DND-41 (cell line): ENCODE measurements around the gene ASB1.

Experiments
- ATAC-seq: fragments of 200-7000 bp; cut with Tn5 transposase; 3 replicates; pipeline ENCODE4 v1.9.1; 2021; ENCODE audit warnings: low read depth; ENCODE audit not compliant: insufficient read depth
- DNase-seq: peaks from one replicate; pipeline ENCODE4 v3.0.0-alpha.2; 2020
- H2AFZ ChIP-seq: 2 replicates; pipeline ENCODE4 v1.6.0; 2012; ENCODE audit warnings: low read depth, low read length
- H3K27ac ChIP-seq: 2 replicates; pipeline ENCODE4 v1.5.1; 2012; ENCODE audit warnings: low read length, inconsistent platforms
- H3K27me3 ChIP-seq: fragments of 200-600 bp; sonication (generic); 2 replicates; pipeline ENCODE4 v1.6.0; 2012; ENCODE audit warnings: low read length, mild to moderate bottlenecking, inconsistent platforms; ENCODE audit not compliant: insufficient read depth, poor library complexity
- H3K36me3 ChIP-seq: 2 replicates; pipeline ENCODE4 v1.5.1; 2012; ENCODE audit warnings: low read length, inconsistent platforms; ENCODE audit not compliant: insufficient read depth
- H3K4me1 ChIP-seq: 2 replicates; pipeline ENCODE4 v1.5.1; 2012; ENCODE audit warnings: mild to moderate bottlenecking, low read length; ENCODE audit not compliant: insufficient read depth
- H3K4me2 ChIP-seq: 2 replicates; pipeline ENCODE4 v1.6.0; 2012; ENCODE audit warnings: mild to moderate bottlenecking, moderate library complexity, low read length, inconsistent platforms; ENCODE audit not compliant: insufficient read depth
- H3K4me3 ChIP-seq, 2 experiments: fragments of 200-600 bp in 1 of 2; shearing (Covaris generic) in 1 of 2; 2 replicates each; pipeline ENCODE4 v1.5.1; 2012 to 2016; ENCODE audit warnings: inconsistent platforms in 2 of 2, low read length in 2 of 2, mild to moderate bottlenecking in 2 of 2, low read depth in 1 of 2, moderate library complexity in 1 of 2
- H3K79me2 ChIP-seq: 2 replicates; pipeline ENCODE4 v1.6.0; 2012; ENCODE audit warnings: low read length, inconsistent platforms; ENCODE audit not compliant: insufficient read depth
- H3K9ac ChIP-seq: 2 replicates; pipeline ENCODE4 v1.6.0; 2012; ENCODE audit warnings: low read depth, mild to moderate bottlenecking, inconsistent platforms, low read length, moderate library complexity
- H3K9me3 ChIP-seq: 2 replicates; pipeline ENCODE4 v1.5.1; 2012; ENCODE audit warnings: low read length, moderate library complexity, mild to moderate bottlenecking, inconsistent platforms; ENCODE audit not compliant: insufficient read depth, severe bottlenecking
- H4K20me1 ChIP-seq: 2 replicates; pipeline ENCODE4 v1.6.0; 2012; ENCODE audit warnings: low read length; ENCODE audit not compliant: insufficient read depth
- EZH2 ChIP-seq: IDR thresholded peaks from 3 replicates; pipeline ENCODE4 v1.6.1; 2012; ENCODE audit warnings: borderline replicate concordance, low read depth, mild to moderate bottlenecking, moderate library complexity, low read length, inconsistent platforms; ENCODE audit not compliant: severe bottlenecking
- TF ChIP-seq, protein P1 (sequence below): IDR thresholded peaks from 2 replicates; pipeline ENCODE4 v1.5.1; 2012; ENCODE audit warnings: borderline replicate concordance, low read length, moderate library complexity, mild to moderate bottlenecking; ENCODE audit not compliant: poor library complexity, severe bottlenecking; ENCODE audit errors: extremely low read depth

The ASB1 gene

DNA sequence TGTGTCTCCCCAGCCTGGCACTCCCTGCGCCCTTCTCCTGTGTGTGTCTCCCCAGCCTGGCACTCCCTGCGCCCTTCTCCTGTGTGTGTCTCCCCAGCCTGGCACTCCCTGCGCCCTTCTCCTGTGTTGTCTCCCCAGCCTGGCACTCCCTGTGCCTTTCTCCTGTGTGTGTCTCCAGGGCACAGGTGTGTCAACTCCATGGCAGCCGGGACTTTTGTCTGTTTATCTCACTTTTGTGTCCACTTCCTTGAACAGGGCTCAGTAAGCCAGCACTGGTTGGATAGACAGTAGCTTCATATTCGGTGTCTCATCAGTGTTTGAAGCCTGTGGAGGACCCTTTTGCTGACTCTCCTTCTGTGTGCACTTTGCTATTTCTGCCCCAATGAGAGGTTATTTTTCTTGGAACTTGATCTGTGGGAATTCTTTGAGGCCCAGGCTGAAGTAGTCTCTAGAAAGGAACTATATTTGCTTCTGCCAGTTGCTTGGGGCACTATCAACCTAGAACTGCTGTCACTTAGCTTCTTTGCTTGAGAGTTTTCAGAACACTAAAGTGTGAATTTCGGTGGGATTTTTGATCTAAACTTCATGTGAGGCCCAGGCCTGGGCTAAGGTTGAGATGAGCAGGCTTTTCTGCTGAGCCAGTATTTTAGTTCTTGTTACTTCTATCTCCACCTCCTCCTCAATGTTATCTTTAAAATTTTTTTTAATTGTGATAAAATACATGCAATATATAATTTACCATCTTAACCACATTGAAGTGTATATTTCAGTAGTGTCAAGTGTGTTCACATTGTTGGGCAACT, 8.3 kb upstream of the ASB1 start:
- H3K9ac ChIP-seq, result no peak overlapping the region
- no peaks in the 10 kb centered on the region for H4K20me1 ChIP-seq
- H3K4me2 ChIP-seq, result no peak overlapping the region
- no peak overlapping the region for H3K27ac ChIP-seq
- TF ChIP-seq, protein P1, sequence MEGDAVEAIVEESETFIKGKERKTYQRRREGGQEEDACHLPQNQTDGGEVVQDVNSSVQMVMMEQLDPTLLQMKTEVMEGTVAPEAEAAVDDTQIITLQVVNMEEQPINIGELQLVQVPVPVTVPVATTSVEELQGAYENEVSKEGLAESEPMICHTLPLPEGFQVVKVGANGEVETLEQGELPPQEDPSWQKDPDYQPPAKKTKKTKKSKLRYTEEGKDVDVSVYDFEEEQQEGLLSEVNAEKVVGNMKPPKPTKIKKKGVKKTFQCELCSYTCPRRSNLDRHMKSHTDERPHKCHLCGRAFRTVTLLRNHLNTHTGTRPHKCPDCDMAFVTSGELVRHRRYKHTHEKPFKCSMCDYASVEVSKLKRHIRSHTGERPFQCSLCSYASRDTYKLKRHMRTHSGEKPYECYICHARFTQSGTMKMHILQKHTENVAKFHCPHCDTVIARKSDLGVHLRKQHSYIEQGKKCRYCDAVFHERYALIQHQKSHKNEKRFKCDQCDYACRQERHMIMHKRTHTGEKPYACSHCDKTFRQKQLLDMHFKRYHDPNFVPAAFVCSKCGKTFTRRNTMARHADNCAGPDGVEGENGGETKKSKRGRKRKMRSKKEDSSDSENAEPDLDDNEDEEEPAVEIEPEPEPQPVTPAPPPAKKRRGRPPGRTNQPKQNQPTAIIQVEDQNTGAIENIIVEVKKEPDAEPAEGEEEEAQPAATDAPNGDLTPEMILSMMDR, result no peak
- no peak for TF ChIP-seq EZH2
- peaks cover 5% of the 10 kb centered on the region; the same call in 1 of the 2 replicates for H3K36me3 ChIP-seq
- no peaks in the 10 kb centered on the region for H3K79me2 ChIP-seq
- peaks cover 14% of the 10 kb centered on the region for H3K9me3 ChIP-seq
- no peak for ATAC-seq
- peaks cover 4% of the 10 kb centered on the region for H3K4me1 ChIP-seq
- no peak overlapping the region for H2AFZ ChIP-seq
- no peaks in the 10 kb centered on the region for H3K27me3 ChIP-seq
- H3K4me3 ChIP-seq, result no peak overlapping the region
- no peak for DNase-seq

DNA sequence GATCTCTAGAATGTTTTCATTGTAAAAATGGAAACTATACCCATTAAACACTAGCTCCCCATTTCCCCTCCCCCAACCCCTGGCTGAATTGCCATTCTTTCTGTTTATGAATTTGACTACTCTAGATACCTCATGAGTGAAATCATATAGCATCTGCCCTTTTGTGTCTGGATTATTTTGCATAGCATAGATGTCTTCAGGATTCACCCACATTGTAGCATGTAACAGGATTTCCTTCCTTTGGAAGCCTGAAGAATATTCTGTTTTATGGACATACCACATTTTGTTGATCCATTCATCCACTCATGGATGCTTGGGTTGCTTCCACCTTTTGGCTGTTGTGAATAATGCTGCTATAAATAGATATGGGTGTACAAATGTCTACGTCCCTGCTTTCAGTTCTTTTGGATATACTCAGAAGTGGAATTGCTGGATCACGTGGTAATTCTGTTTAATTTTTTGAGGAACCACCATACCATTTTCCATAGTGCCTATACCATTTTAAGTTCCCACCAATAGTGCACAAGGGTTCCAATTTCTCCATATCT, 7.7 kb upstream of the ASB1 start:
- no peaks in the 10 kb centered on the region for H3K27me3 ChIP-seq
- peaks cover 5% of the 10 kb centered on the region; the same call in 1 of the 2 replicates for H3K36me3 ChIP-seq
- TF ChIP-seq EZH2, result no peak
- TF ChIP-seq, protein P1, result no peak
- H3K9me3 ChIP-seq, result peaks cover 14% of the 10 kb centered on the region
- H3K9ac ChIP-seq, result no peak overlapping the region
- no peak overlapping the region for H3K4me2 ChIP-seq
- no peak for DNase-seq
- no peak overlapping the region for H3K4me3 ChIP-seq
- H3K79me2 ChIP-seq, result no peaks in the 10 kb centered on the region
- no peaks in the 10 kb centered on the region for H4K20me1 ChIP-seq
- H3K27ac ChIP-seq, result no peak overlapping the region
- H2AFZ ChIP-seq, result no peak overlapping the region
- H3K4me1 ChIP-seq, result peaks cover 4% of the 10 kb centered on the region
- ATAC-seq, result no peak

DNA sequence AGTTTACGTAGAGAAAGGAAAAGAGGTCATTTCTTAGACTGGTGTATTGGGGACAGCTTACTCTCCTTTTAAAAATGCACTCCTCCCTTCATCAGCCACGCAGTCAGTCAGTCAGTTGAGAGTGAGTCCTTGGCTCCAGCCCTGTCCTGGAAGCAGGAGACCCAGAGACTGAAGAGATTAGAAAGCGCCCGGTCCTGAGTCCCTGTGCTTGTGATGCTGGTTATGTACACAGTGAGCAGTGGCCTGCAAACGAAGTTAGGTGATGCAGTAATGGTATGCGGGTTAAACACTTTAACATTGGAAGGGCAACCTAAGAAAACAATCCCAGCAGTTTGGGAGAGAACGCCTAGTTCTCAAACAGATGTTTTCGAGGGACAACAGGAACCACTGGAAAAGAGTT, 6.3 kb upstream of the ASB1 start:
- Histone ChIP-seq H3K27ac (no peak overlapping the region), H3K9ac (no peak overlapping the region), H3K4me3 (no peak overlapping the region), H4K20me1 (0 out of 2 replicates have a peak, but pooled peaks cover 4% of the 10 kb centered on the region), H3K4me2 (no peak overlapping the region), H3K36me3 (peaks cover 4% of the 10 kb centered on the region; the same call in 1 of the 2 replicates), H3K9me3 (peaks cover 12% of the 10 kb centered on the region), H2AFZ (no peak overlapping the region), H3K27me3 (no peaks in the 10 kb centered on the region), H3K4me1 (peaks cover 6% of the 10 kb centered on the region), H3K79me2 (peaks cover under 1% of the 10 kb centered on the region; the same call in 1 of the 2 replicates)
- ATAC-seq, result no peak
- no peak for TF ChIP-seq EZH2
- TF ChIP-seq, protein P1, result no peak
- DNase-seq, result no peak
